ENCODE results near the gene RAD50. TPM values are rescaled to one million over a fixed set of nuclear protein-coding genes. Genes with fewer than 3 reads are reported as not detected.

The RAD50 gene
- polyA plus RNA-seq, 1 donor (not counting 4 experiments of a cell fraction or from before 2014, with no cell fraction given) = 26.3 TPM

DNA sequence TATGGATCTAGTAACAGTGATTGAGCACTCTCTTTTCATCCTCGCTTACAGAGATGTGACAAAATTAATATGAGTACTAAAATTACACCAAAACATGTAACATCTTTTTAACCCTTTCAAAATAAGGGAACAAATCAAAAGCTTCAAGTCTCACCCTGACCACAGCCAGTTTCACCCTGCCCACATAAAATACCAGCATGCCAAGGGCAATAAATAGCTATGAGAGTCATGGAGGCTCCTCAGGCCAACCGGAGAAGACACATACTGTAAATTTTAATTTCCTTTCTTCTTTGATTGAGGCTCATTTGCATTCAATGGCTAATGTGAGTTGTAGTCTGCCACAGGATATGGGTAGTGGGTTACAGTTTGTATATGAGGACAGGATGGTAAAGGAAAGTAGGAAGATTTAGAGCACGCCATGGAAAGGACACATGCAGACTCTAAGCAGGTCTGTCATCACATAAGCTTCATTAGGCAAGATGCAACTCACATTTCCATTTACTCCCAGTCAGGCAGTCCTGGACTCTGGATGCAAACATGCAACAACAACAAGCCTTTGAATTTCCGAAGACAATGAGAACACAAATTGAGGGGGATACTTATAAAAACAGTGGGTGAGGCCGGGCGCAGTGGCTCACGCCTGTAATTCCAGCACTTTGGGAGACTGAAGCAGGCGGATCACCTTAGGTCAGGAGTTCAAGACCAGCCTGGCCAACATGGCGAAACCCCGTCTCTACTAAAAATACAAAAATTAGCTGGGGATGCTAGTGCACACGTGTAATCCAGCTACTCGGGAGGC is 128.3 kb downstream of the RAD50 start:
- Histone ChIP-seq H3K79me2 (ENCODE audit: control insufficient read depth, insufficient read depth, low read length) (no peaks in the 10 kb centered on the region), H3K9ac (ENCODE audit: control insufficient read depth, extremely low read depth, insufficient read depth, low read length) (no peak overlapping the region), H3K4me1 (ENCODE audit: control insufficient read depth, extremely low read depth, insufficient read depth, low read length) (no peaks in the 10 kb centered on the region), H3K4me2 (ENCODE audit: control insufficient read depth, extremely low read depth, insufficient read depth, low read depth, low read length) (no peak overlapping the region), H3K9me1 (ENCODE audit: control insufficient read depth, extremely low read depth, insufficient read depth, low read length) (no peaks in the 10 kb centered on the region), H3K9me3 (ENCODE audit: control insufficient read depth, low read depth, low read length) (no peaks in the 10 kb centered on the region), H3K27me3 (ENCODE audit: control insufficient read depth, extremely low read depth, insufficient read depth, low read length) (no peaks in the 10 kb centered on the region), H2AFZ (ENCODE audit: control insufficient read depth, low read length) (no peak overlapping the region), H4K20me1 (ENCODE audit: control insufficient read depth, extremely low read depth, insufficient read depth, low read length) (no peaks in the 10 kb centered on the region), H3K36me3 (ENCODE audit: control insufficient read depth in 2 of 2, extremely low read depth in 1 of 2, insufficient read depth in 2 of 2, low read length in 2 of 2) (no peaks in the 10 kb centered on the region), H3K4me3 (ENCODE audit: control insufficient read depth in 2 of 3, extremely low read depth in 1 of 3, insufficient read depth in 2 of 3, low read depth in 1 of 3, low read length in 3 of 3) (no peak overlapping the region), H3K27ac (ENCODE audit: control insufficient read depth, insufficient read depth, low read length) (no peak overlapping the region)
- dilution Hi-C loops (cut with MboI; ENCODE audit: extremely low pct_ligation_motif_present, low sequenced_read_pairs) = no loop called here
- no peak for TF ChIP-seq EZH2 (IDR thresholded peaks at IDR 0.05; ENCODE audit: low read length)
- TF ChIP-seq, protein P1, sequence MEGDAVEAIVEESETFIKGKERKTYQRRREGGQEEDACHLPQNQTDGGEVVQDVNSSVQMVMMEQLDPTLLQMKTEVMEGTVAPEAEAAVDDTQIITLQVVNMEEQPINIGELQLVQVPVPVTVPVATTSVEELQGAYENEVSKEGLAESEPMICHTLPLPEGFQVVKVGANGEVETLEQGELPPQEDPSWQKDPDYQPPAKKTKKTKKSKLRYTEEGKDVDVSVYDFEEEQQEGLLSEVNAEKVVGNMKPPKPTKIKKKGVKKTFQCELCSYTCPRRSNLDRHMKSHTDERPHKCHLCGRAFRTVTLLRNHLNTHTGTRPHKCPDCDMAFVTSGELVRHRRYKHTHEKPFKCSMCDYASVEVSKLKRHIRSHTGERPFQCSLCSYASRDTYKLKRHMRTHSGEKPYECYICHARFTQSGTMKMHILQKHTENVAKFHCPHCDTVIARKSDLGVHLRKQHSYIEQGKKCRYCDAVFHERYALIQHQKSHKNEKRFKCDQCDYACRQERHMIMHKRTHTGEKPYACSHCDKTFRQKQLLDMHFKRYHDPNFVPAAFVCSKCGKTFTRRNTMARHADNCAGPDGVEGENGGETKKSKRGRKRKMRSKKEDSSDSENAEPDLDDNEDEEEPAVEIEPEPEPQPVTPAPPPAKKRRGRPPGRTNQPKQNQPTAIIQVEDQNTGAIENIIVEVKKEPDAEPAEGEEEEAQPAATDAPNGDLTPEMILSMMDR (optimal IDR thresholded peaks at IDR 0.05 in 1 of 3, IDR thresholded peaks at IDR 0.05 in 1 of 3, conservative IDR thresholded peaks at IDR 0.05 in 1 of 3; ENCODE audit: extremely low read depth in 1 of 3, insufficient read depth in 2 of 3, low read length in 3 of 3) = no peak
- FAIRE-seq (no peak), DNase-seq (ENCODE audit: low read depth, low spot score) (no peak)

DNA sequence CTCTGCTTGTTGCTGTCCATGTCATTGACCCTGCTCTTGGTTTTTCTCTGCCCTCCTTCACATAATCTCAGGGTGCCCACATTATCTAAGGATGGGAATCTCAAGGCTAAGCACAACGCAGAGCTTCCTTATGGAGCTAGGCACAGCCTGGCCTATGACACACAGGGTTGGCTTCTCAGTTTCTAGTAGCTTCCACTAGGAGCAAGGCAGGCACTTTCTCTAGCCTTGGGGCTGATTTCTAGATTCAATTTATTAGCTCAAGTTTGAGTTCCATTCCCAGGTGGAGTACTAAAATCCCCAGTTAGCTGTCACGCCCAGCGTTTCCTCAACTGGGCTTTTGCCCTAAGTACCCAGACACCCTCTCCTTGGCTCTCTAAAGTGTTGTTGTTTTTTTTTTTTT is 129.4 kb downstream of the RAD50 start:
- no peak for FAIRE-seq
- no peak for DNase-seq (ENCODE audit: low read depth, low spot score)
- Histone ChIP-seq H3K79me2 (ENCODE audit: control insufficient read depth, insufficient read depth, low read length) (no peaks in the 10 kb centered on the region), H3K9ac (ENCODE audit: control insufficient read depth, extremely low read depth, insufficient read depth, low read length) (no peak overlapping the region), H4K20me1 (ENCODE audit: control insufficient read depth, extremely low read depth, insufficient read depth, low read length) (no peaks in the 10 kb centered on the region), H2AFZ (ENCODE audit: control insufficient read depth, low read length) (no peak overlapping the region), H3K36me3 (ENCODE audit: control insufficient read depth in 2 of 2, extremely low read depth in 1 of 2, insufficient read depth in 2 of 2, low read length in 2 of 2) (no peaks in the 10 kb centered on the region), H3K9me3 (ENCODE audit: control insufficient read depth, low read depth, low read length) (no peaks in the 10 kb centered on the region), H3K4me2 (ENCODE audit: control insufficient read depth, extremely low read depth, insufficient read depth, low read depth, low read length) (no peak overlapping the region), H3K4me3 (ENCODE audit: control insufficient read depth in 2 of 3, extremely low read depth in 1 of 3, insufficient read depth in 2 of 3, low read depth in 1 of 3, low read length in 3 of 3) (no peak overlapping the region), H3K27me3 (ENCODE audit: control insufficient read depth, extremely low read depth, insufficient read depth, low read length) (no peaks in the 10 kb centered on the region), H3K4me1 (ENCODE audit: control insufficient read depth, extremely low read depth, insufficient read depth, low read length) (no peaks in the 10 kb centered on the region), H3K9me1 (ENCODE audit: control insufficient read depth, extremely low read depth, insufficient read depth, low read length) (no peaks in the 10 kb centered on the region), H3K27ac (ENCODE audit: control insufficient read depth, insufficient read depth, low read length) (no peak overlapping the region)
- dilution Hi-C loops (cut with MboI; ENCODE audit: extremely low pct_ligation_motif_present, low sequenced_read_pairs) = no loop called here
- no peak for TF ChIP-seq EZH2 (IDR thresholded peaks at IDR 0.05; ENCODE audit: low read length)
- TF ChIP-seq, protein P1 (optimal IDR thresholded peaks at IDR 0.05 in 1 of 3, IDR thresholded peaks at IDR 0.05 in 1 of 3, conservative IDR thresholded peaks at IDR 0.05 in 1 of 3; ENCODE audit: extremely low read depth in 1 of 3, insufficient read depth in 2 of 3, low read length in 3 of 3) = no peak

All from keratinocyte (primary cell).